GM21515 (cell line): ENCODE measurements around the gene LYZL4.

Experiments
- ATAC-seq: cut with Tn5 transposase; IDR thresholded peaks from one replicate; pipeline ENCODE4 v1.9.1; 2021; ENCODE audit not compliant: unreplicated experiment

Gene LYZL4, protein sequence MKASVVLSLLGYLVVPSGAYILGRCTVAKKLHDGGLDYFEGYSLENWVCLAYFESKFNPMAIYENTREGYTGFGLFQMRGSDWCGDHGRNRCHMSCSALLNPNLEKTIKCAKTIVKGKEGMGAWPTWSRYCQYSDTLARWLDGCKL

DNA sequence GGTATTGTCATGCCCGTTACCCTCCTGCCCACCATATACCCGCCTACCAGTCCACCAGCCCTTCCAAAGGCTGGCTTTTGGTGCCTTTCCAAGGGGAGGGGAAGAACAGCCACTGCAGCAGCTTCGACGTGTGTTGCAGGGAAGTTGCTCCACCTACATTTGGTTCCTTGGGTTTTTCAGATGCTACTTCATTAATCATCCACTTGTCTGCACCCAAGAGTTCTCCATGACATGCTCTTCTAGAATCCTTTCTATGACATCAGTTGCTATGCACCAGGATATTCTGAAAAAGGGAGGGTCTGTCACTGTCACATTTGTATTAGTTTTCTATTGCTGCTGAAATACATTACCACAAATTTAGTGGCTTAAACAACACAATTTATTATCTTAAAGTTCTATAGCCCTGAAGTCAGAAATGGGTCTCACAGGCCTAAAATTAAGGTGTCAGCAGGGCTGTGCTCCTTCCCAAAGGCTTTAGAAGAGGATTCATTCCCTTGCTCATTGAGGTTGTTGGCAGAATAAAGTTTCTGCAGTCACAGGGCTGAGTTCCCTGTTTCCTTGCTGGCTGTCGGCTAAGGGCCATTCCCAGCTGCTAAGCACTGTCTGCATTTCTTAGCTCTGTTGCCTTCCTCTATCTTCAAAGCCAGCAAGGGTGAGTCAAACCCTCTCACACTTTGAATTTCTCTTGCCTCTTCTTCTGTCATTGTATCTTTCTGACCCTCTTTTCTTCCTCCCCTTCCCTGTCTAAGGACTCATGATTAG lies at the start of gene LYZL4:
Gene LYZL4, minus strand, starts transcription at position 241 of the 762 bp plus-strand sequence. CDS start 3,359 bp downstream, outside the sequence.
- ATAC-seq: no peak

DNA sequence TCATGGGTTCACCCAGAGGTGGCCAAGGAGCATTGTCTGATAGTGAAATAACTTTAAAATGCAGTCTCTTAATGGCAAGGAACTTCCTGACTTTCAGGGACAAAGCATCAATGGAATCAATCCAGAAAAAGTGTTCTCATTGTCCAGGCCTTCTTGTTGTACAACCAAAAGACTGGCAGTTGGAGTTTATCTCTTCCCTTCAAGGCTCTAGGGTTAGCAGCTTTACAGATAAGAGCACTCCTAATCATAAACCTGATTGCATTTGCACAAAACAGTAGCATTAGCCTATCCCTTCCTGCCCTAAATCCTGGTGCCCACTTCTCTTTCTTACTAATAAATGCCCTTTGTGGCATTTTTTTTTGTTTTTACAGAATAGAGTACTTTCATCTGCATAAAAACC lies 48.7 kb upstream of the LYZL4 start:
- no peak for ATAC-seq

DNA sequence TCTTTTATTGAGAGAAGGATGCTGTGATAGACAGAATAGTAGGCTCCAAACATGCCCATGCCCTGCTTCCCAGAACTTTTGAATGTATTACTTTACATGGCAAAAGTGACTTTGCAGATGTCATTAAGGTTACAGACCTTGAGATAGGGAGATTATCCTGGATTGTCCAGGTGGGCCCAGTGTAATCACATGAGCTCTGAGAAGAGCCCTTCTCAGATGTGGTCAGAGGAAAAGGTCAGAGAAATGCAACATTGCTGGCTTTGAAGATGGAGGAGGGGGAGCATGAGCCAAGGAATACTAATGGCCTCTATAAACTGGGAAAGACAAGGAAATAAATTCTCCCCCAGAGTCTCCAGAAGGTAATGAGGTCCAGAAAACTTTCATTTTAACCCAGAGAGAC lies 45.8 kb upstream of the LYZL4 start:
- no peak for ATAC-seq

DNA sequence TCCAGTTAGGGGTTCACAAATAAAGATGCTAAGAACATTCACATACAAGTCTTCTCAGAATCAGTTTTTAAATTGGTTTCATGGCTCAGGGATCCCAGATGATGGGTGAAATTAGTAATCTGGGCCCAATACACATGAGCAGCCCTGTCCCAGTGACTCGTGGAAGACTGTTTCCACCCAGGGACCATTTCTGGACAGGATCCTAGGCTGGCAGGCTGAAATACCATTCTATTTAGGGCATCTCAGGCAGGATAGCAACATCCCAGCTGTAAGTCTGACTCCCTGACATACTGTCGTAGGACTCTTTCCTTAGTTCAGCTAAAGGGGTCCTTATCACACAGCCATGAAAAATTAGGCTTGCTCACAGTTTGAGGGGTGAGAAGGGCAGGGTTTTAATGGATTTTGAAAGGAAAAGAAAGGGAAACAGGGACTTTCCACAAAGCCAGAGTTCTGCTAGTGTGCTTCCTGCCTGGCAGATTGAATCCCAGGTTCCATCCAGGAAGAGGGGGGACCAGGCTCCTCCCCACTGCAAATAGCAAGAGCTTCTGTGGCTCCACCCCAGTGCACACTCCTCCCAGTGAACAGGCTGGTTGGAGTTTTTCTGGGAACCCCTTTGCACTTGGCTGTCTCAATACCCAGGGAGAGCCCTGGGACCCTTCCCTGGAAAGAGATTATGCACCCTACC lies 41.3 kb upstream of the LYZL4 start:
- ATAC-seq: no peak

DNA sequence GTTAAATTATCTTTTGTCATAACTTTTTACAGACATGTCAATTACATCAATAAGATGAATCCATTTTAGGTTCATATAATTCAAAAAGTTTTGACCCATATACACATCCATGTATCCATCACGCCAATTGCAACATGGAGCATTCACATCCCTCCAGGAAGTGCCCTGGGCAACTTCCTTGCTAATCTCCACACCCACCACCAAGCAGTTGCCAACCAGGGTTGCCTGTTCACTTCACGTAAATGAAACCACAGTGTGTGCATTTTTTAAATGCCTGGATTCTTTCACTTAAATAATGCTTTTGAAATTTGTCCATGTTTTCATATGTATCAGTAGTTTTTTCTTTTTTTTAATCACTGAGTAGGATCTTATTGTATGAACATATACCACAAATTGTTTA lies 40.7 kb upstream of the LYZL4 start:
- ATAC-seq: no peak

DNA sequence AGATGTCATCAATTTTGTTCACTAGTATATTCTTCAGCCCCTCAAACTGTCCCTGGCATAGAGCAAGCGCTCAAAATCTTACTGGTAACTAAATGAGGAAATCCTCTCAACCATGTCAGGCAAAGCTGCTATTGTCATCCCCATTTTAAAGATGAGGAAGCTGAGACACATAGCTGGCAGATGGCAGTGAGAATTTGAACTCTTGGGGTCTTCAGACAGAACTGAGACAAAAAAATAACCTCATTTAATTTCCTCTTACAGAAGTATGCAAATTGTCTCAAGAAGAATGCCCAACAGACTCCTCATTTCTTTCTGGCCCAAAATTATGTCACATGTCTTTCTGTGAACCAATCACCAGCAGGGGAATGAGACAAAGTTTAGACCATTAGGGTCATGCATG lies 40.2 kb upstream of the LYZL4 start:
- no peak for ATAC-seq

DNA sequence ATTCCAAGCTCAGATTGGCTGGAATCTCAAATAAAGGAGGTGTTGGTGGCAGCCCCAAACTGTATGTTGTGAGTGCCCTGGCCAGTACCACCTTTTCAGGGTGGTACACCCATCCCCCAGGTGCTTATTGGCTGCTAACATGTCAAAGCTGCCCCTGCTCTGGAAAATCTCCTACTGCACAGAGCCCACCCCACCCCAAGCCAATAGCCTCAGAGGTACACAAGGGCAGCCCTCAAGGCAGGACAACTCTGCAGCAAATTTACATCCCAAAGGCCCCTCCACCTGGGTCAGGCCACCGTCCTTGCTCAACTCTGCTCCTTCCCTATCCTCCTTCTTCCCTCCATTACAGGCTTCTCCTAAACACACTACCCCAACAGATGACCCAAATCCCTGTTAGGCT lies 37.1 kb upstream of the LYZL4 start:
- no peak for ATAC-seq

DNA sequence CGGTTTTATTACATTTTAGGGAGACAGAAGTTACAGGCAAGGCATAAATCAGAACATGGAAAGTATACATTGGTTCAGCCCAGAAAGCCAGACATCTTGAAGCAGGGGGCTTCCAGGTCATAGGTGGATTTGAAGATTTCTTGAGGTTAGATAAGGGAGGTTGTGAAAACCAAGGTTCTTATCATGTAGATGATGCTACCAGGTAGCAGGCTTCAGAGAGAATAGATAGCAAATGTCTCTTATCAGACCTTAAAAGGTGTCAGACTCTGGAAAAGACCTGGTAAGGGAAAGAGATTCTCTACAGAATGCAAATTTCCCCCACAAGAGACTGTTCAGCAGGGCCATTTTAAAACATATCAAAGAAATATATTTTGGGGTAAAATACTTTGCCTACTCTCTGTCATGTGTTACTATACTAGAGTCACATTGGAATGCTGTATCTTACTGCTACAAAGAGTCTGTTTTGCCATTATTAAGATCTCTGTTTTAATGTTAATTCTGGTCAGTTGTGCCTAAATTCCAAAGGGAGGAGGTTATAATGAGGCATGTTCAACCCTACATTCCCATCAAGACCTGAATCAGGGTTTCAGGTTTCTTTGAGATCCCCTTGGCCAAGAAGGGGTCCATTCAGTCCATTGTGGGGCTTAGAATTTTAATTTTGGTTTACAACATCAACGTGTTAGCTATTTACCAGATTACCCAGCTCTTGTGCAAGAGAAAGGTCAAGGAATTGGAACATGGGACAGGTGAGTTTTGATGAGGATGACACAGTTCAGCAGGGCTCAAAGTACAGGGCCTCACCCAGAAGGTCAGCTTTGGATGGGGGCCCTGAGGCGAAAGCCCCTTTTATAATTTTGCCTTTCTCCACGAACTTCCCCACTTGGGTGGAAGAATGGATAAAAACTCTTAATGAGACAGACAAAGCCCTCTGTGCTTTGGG lies 36.0 kb upstream of the LYZL4 start:
- no peak for ATAC-seq

DNA sequence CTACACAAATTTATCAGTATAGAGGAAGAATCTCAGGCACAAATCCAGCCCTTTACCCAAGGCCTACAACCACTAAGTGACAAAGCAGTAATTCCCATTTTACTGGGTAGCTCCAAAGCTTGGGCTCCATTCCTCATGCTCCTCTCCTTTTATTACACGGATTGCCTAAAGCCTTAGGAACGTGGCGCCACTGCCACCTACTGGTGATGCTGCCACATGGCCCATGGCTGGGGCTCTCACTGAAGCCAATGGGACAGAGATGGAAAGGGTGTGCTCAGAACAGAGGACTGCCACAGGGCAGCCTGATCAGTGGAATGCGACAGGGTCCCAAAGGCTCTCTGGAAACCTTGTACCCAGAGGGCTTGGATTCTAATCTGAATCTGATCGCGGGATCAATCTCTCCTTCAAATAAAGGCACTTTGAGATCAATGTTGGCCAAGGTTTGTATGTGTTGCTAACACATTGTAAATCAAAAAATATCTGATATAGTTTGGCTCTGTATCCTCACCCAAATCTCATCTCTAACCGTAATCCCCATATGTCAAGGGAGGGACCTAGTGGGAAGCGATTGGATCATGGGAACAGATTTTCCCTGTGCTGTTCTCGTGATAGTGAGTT lies 33.5 kb upstream of the LYZL4 start:
- peak; percentile 72 for ATAC-seq

DNA sequence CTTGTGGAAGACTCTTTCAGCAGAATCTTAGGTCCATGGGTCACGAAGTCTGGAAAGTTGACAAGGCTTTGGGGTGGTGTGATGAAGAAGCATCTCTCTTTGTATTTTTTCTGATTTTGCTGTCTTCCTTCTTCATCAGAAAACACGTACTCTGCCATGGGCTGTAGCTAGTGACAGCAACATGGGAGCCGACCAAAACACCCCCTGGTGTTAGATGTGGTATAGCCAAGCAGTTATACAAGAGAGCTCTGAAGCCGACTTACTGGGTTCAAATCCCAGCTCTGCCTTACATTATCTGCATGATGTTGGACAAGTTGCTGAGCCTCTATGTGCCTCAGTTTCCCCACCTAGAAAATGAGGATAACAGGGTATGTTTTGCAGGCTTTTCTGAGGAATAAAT lies 32.9 kb upstream of the LYZL4 start:
- ATAC-seq: no peak

DNA sequence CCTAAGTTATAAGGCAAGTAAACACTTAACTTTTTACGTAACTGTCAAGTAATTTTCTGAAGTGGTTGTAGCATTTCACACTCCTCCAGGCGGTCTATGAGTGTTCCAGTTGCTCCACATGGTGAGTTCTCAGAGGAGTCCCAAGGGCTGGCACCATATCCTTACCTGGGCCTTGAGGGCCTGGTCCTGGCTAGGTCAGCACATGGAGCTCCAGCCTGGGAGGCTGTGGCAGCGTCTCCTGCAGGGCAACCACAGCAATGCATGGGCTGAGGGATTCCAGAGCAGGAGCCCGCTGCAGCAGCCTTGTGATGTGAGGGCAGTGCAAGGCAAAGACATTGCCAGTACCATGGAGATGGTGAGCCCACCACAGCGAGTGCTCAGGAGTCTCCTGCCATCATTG lies 32.2 kb upstream of the LYZL4 start:
- ATAC-seq: no peak

DNA sequence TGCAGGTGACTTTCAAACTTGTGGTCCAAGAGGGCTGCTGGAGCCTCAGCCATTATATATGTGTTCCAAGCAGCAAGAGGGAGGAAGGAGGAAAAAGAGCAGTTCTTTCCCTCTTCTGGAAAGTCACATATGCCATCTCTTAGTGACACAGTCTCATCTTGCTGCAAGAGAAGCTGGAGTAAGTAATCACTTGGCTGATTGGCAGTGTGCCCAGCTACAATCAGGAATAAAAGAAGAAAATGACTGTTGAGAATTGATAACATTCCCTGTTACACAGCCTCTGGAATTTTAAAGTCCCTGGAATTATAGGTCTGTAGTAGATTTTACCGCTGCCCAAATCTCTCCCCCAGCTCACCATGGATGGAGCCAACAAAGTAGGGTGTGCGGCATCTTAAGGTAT lies 31.4 kb upstream of the LYZL4 start:
- ATAC-seq: no peak

DNA sequence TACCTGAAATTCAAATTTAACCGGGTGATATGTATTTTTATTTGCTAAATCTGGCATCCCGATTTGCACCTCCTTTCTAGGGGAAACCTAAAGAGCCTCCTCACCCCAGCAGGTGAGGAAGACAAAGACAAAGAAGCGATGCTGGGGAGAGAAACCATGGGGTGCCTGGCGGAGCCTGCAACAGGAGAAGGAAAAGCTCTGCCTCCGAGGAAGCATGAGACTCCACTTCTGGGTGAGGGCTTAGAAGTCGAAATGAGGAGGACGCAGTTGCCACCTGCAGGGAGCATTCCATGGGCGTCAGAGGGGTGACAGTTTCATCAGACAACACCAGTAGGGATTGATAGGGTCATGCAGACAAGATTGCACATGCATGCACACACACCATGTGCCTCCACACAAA lies 30.5 kb upstream of the LYZL4 start:
- no peak for ATAC-seq

DNA sequence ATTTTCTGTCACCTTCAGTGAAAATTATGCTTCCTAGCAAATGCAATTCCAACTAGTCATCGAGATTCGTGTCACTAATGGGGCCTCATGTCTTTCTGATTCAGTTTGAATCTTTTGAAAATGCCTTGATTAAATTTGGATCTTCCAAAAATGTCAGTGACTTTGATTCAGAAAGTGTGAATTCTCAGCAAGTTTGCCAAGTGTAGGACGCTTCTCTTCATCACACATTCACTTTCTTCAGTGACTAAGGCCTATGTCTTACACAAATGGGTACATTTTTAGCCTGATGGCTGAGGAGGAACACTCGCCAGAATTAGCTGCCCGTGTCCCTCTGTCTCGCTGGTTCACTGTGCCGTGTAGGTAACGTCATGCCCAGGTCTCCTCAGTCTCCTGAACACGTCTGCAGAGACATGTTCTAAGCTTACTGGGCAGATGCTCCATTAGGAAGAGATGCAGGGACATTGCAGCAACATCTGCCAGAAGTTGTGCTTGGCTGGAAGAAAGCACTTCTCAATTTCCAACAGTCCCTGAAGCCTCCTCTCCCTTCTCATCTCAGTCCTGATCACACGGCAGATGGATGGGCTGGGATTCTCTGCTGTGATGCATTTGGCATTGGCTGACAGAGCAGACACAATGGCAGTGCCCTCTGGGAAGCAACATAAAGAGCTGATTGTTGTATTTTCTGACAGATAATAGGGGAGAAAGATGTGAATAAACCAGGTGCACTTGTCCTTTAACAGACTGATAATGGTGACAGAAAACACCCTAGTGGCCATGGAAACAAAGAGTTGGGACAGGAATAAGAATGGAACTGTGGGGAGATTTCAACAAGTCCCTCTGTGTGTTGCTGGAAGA lies 29.1 kb upstream of the LYZL4 start:
- no peak for ATAC-seq

DNA sequence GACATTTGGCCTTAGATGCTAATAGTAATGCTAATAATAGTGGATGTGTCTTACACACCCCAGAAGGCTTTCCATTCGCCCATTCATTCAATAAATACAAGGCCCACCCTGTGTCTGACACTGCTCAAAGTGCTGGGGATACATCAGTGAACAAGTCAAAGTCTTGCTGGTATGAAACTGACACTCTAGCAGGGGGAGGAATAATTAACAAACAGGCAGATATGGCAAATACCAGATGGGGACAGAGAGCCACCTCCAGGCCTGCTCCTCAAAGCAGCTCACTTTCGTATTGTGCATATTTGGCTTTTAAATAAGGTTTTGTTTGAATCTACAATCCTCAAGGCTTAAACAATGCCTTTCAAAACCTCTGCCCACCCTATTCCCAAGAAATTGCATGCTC lies 28.3 kb upstream of the LYZL4 start:
- no peak for ATAC-seq

DNA sequence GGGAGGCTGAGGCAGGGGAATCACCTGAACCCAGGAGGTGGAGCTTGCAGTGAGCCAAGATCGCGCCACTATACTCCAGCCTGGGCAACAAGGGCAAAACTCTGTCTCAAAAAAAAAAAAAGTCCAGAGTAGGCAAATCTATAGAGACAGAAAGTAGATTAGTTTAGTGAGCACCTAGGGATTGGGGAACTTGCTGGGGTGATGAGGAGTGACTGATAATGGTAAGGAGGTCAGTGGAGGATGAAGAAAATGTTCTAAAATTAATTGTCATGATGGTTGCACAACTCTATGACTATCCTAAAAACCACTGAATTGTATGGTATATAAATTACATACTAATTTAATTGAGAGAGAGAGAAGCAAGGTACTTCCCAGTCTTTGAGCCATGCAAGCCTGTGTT lies 27.8 kb upstream of the LYZL4 start:
- no peak for ATAC-seq

DNA sequence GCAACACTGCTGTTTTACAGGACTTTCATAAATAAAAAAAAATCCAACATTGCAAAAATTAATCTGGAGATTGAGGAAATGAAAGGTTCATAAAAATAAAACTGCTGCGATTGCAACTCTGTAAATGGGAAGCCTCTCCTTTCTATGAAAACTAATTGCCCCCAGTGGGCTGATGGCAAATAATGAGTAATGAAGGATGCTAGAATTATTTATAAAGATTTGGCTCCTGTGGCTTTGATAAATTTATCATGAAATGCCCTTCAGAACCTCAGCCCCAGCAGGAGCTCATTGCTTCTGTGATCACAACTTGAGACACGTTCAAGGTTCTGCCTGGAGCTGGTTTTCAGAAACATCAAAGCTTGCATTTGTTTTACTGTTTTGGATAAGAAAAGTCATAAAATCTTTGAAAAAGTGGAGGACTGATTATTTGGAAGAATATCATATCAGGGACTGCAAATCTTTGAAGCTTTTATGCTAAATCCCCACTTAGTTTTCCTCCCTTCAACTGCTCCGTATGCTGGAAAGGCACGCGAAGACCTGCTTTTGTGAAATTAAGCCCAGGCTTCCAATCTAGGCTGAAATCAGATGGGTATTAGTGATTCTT lies 24.5 kb upstream of the LYZL4 start:
- no peak for ATAC-seq

DNA sequence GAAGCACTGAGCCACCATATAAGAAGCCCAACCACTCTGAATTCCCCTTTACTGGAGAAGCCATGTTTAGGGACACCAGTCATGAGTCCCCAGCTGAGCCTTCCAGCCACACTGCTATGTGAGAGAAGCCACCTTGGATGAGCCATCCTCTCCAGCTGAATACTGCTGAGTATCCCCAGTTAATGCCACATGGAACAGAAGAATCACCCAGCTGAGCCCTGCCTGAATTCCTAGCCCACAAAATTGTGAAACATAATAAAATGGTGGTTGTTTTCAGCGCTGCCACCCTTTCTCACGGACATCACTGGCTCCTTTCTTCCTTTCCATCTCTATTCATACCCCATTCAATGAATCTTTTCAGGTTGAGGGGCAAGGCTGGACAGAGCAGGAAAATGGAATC lies 22.1 kb upstream of the LYZL4 start:
- no peak for ATAC-seq

DNA sequence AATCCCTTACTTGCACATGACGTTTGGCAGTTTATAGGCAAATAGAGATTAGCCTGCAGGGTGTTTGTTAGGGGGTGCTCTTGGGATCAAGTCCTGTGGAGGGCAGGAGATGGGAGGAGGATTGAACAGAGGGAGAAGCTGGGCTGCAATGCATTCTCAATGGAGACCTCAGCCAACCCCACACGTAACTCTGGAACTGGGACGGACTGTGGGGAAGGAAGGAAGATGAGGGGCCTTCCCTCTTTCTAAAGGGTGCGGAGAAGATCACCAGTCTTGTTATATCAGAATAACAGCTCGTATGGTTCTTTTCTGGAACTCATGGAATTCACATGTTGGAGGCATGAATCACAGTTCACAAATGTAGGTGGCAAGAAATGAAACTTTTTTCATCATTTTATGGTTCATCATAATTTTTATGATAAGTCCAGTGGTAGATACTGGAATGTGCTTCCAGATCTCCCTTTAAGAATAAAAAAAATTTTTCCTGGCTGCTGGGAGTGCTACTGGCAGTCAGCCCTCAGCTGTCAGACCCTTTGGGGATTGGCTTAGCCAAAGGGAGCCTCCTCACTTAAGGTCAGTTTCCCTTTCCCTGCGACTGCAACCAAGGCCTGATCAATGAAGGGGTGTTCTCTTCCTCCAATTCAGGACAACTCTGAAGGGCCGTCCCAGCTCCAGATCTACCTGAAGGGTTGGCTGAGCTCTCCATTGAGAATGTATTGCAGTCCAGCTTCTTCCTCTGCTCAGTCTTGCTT lies 20.5 kb upstream of the LYZL4 start:
- no peak for ATAC-seq
